ENCODE measurements around the gene RAB35.

RAB35 gene

DNA sequence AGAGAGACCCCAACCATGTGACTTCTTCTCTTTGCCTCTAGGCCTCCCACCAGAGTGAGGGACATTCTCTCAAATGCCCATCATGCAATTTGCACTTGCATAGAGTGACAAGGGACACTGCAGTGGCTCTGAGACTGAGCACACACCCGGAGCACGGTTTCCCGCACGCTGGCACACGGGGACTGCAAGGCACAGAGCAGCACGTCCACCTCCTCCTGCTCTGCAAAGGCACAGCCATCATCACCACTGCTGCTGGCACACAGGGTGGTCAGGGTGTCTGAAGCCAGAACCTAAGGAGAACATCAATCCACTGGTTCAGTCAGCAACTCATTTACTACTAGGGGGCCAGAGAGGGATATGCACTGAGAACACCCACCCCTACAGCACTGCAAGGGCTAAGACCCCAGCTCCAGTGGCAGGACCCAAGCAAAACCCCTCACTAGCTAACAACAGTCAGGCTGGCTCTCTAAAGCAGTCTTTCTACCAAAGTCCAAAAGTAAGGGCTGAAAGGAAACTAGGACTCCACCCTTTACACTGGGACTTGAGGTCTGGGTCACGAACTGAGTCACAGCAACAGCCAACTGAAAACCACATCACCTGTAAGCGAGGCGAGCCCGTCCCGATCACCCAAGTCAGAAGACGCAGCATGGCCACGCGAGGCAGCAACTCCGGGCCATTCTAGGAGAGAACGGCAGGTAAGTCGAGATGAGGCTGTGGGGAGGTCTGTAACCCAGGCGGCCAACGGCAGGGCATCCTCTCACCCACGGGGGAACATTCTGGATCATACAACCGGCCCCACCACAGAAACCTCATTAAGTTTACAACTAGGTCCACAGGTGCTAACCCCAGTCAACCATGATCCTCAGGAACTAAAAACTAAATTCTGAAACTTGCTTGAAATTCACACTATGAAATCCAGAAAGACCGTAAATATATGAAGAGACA, 40.0 kb upstream of the RAB35 start:
- no peak overlapping the region for H3K27ac ChIP-seq
- no peak for TF ChIP-seq CTCF (conservative IDR thresholded peaks at IDR 0.05)

GRCh38 chr12:120155072-120155471, 38.5 kb upstream of the RAB35 start:
- no peak for TF ChIP-seq CTCF (conservative IDR thresholded peaks at IDR 0.05)

GRCh38 chr12:120150919-120151525, 34.5 kb upstream of the RAB35 start:
- TF ChIP-seq CTCF (conservative IDR thresholded peaks at IDR 0.05): no peak
- H3K27ac ChIP-seq: no peak overlapping the region

More at GRCh38 chr12:120155072-120155471, 38.5 kb upstream of the RAB35 start:
- no peak overlapping the region for H3K27ac ChIP-seq

DNA sequence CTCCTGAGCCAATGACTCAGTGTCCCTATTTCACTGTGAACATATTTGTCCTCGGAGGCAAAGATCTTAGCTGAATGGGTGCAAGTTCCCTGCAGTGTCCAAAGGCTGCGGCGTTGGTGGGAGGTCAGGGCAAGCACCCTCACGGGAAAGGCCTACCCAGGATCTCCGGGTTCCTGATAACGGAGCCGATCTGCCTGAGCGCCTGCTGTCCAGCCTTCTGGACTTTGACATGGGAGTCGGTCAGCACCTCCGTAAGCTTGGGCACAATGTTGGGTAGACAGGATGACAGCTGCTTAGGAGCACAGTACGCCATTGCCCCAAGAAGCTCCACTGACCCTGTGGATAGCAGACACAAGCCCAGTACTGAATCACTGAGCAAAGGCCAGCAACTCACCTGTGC, 31.5 kb upstream of the RAB35 start:
- TF ChIP-seq CTCF (conservative IDR thresholded peaks at IDR 0.05): no peak
- no peak overlapping the region for H3K27ac ChIP-seq

- no peak overlapping the region for H3K27ac ChIP-seq
- no peak for TF ChIP-seq CTCF (conservative IDR thresholded peaks at IDR 0.05)
Observed at GRCh38 chr12:120145164-120145563, 28.6 kb upstream of the RAB35 start.

DNA sequence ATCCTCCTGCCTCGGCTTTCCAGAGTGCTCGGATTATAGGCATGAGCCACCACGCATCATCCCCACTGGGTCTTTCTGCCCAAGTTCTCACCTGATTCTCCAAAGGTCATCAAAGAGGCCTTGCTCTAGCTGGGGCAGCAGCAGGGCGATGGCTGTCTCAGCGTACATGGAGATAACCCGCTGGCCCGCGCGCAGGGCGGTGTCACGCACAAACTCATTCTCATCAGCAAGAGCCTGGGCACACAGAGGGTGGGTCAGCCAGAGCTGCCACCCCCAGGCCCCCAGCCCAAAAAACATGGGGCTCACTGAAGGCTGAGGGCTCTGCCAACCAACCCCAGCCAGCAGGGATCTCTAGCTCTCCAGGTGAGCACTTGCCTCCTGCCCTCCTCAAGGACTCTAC, 27.7 kb upstream of the RAB35 start:
- TF ChIP-seq CTCF (conservative IDR thresholded peaks at IDR 0.05): no peak
- H3K27ac ChIP-seq: no peak overlapping the region

- no peak overlapping the region for H3K27ac ChIP-seq
- TF ChIP-seq CTCF (conservative IDR thresholded peaks at IDR 0.05): no peak
Observed at GRCh38 chr12:120142231-120142877, 25.8 kb upstream of the RAB35 start.
